GM18907 (cell line): ENCODE measurements around the gene TMEM255A.

Source experiments
- ATAC-seq: cut with Tn5 transposase; IDR thresholded peaks from one replicate; pipeline ENCODE4 v1.9.1; 2021; ENCODE audit warnings: mild to moderate bottlenecking, moderate library complexity; ENCODE audit not compliant: unreplicated experiment

The TMEM255A gene

DNA sequence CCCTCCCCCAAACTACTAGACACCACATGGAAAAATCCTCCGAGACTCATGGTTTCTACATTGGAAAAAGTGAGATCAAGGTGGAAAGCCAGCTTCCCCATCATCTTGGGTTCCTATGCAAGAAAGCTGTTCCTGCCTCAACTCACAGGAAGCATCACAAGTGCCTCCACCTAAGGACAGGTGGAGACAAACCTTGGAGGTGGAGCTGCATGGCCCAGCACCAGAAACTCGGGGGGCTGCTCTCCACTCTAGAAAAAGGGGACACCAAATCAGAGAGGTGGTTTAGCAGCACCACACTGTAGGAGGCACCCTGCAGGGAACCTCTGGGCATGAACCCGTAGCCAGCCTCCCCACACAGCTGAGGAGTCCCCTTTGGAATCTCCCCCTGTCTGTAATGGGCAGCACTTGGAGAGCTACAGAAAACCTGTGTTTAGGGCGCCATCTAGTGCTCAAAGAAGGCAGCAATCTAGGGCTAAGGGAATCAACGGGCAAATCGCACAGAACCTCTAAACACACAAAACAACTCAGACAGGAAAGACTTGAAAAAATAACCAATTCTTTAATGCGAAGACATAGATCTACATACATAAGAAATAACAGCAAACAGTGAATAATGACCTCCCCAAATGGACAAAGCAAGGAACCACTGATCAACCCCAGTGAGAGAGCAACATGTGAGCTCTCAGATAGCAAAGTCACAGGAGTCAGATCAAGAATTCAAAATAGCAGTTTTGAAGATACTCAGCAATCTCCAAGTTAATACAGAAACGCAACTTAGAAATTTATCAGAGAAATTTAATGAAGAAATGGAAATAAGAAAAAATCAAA, 97.6 kb downstream of the TMEM255A start:
- ATAC-seq, result peak; percentile 93
